ENCODE data around the gene MS4A4E.
"Not testable (repeated sequence)": the region's sequence is repeated elsewhere in the genome, so short reads cannot be mapped to it uniquely, and the experiment has no call there.

DNA sequence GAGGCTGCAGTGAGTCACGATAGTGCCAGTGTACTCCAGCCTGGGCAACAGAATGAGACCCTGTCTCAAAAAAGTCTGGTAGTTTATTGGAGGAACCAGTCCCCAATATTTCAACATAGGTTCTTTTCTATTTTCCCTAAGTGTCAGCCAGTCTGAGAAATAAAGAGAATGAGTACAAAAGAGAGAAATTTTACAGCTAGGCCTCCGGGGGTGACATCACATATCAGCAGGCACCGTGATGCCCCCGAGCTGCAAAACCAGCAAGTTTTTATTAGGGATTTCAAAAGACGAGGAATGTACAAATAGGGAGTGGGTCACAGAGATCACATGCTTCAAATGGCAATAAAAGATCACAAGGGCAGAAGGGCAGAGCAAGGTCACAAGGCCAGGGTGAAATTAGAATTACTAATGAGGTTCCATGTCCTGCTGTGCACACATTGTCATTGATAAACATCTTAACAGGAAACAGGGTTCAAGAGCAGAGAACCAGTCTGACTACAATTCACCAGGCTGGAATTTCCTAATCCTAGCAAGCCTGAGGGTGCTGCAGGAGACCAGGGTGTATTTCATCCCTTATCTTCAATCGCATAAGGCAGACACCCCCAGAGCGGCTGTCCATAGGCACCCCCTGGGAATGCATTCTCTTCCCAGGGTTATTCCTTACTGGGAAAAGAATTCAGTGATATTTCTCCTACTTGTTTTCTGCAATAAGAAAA lies 42.6 kb upstream of the MS4A4E start:
- TF ChIP-seq, protein P1, sequence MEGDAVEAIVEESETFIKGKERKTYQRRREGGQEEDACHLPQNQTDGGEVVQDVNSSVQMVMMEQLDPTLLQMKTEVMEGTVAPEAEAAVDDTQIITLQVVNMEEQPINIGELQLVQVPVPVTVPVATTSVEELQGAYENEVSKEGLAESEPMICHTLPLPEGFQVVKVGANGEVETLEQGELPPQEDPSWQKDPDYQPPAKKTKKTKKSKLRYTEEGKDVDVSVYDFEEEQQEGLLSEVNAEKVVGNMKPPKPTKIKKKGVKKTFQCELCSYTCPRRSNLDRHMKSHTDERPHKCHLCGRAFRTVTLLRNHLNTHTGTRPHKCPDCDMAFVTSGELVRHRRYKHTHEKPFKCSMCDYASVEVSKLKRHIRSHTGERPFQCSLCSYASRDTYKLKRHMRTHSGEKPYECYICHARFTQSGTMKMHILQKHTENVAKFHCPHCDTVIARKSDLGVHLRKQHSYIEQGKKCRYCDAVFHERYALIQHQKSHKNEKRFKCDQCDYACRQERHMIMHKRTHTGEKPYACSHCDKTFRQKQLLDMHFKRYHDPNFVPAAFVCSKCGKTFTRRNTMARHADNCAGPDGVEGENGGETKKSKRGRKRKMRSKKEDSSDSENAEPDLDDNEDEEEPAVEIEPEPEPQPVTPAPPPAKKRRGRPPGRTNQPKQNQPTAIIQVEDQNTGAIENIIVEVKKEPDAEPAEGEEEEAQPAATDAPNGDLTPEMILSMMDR (IDR thresholded peaks at IDR 0.05; ENCODE audit: low read depth, low read length) = not testable (repeated sequence)
- not testable (repeated sequence) for TF ChIP-seq POLR2A (IDR thresholded peaks at IDR 0.05; ENCODE audit: extremely low read depth, insufficient read length)
- TF ChIP-seq, protein P2, sequence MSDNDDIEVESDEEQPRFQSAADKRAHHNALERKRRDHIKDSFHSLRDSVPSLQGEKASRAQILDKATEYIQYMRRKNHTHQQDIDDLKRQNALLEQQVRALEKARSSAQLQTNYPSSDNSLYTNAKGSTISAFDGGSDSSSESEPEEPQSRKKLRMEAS (IDR thresholded peaks at IDR 0.05; ENCODE audit: low read depth, low read length) = not testable (repeated sequence)
